H9 (cell line): ENCODE results near the gene KCMF1. TPM values are rescaled to one million over a fixed set of nuclear protein-coding genes. Genes with fewer than 3 reads are reported as not detected.
A peak's percentile ranks its signal among the peaks of the same experiment; 100 is the strongest.

Source experiments
- DNase-seq: peaks from one replicate; pipeline ENCODE4 v3.0.0-alpha.2; 2017
- H2AFZ ChIP-seq: one replicate; pipeline ENCODE4 v1.6.1; 2013; ENCODE audit warnings: mild to moderate bottlenecking, low read length, control low read depth, moderate library complexity
- H2AK5ac ChIP-seq: 2 replicates; pipeline ENCODE4 v1.6.1; 2013; ENCODE audit warnings: low read length, control low read depth, mixed read lengths; ENCODE audit not compliant: insufficient read length
- H2BK120ac ChIP-seq: one replicate; pipeline ENCODE4 v1.6.1; 2013; ENCODE audit warnings: low read depth, mild to moderate bottlenecking, low read length, control low read depth, inconsistent platforms; ENCODE audit not compliant: poor library complexity, severe bottlenecking
- H2BK12ac ChIP-seq: 2 replicates; pipeline ENCODE4 v1.6.1; 2013; ENCODE audit warnings: low read length, control low read depth, mixed read lengths, low read depth; ENCODE audit not compliant: insufficient read length
- H2BK15ac ChIP-seq: 2 replicates; pipeline ENCODE4 v1.6.1; 2013; ENCODE audit warnings: low read depth, low read length, control low read depth
- H2BK20ac ChIP-seq: one replicate; pipeline ENCODE4 v1.6.1; 2013; ENCODE audit warnings: low read depth, mild to moderate bottlenecking, low read length, control low read depth, inconsistent platforms; ENCODE audit not compliant: poor library complexity, severe bottlenecking
- H2BK5ac ChIP-seq: 2 replicates; pipeline ENCODE4 v1.6.1; 2013; ENCODE audit warnings: low read length, control low read depth, mixed read lengths; ENCODE audit not compliant: insufficient read length
- H3K14ac ChIP-seq: 2 replicates; pipeline ENCODE4 v1.6.1; 2013; ENCODE audit warnings: low read length, control low read depth; ENCODE audit not compliant: insufficient read depth
- H3K18ac ChIP-seq: 2 replicates; pipeline ENCODE4 v1.6.1; 2013; ENCODE audit warnings: low read depth, mild to moderate bottlenecking, mixed read lengths, low read length, control low read depth; ENCODE audit not compliant: insufficient read length
- H3K23ac ChIP-seq: 2 replicates; pipeline ENCODE4 v1.6.1; 2013; ENCODE audit warnings: low read length, control low read depth, mixed read lengths, low read depth; ENCODE audit not compliant: insufficient read length
- H3K23me2 ChIP-seq: 2 replicates; pipeline ENCODE4 v1.6.1; 2013; ENCODE audit warnings: low read depth, mild to moderate bottlenecking, mixed read lengths, low read length, control low read depth; ENCODE audit not compliant: insufficient read length, poor library complexity, severe bottlenecking
- H3K27ac ChIP-seq: 2 replicates; pipeline ENCODE4 v1.5.1; 2013; ENCODE audit warnings: low read length, control low read depth, mixed read lengths, low read depth; ENCODE audit not compliant: insufficient read length
- H3K27me3 ChIP-seq: 2 replicates; pipeline ENCODE4 v1.6.1; 2013; ENCODE audit warnings: low read length, control low read depth, inconsistent platforms; ENCODE audit not compliant: insufficient read depth
- H3K4ac ChIP-seq: 2 replicates; pipeline ENCODE4 v1.6.1; 2013; ENCODE audit warnings: low read depth, mild to moderate bottlenecking, control low read depth, inconsistent platforms, low read length, moderate library complexity
- H3K4me1 ChIP-seq: 2 replicates; pipeline ENCODE4 v1.6.1; 2013; ENCODE audit warnings: low read length, control low read depth, inconsistent platforms; ENCODE audit not compliant: insufficient read depth
- H3K4me2 ChIP-seq: 2 replicates; pipeline ENCODE4 v1.6.1; 2013; ENCODE audit warnings: low read length, control low read depth, mixed read lengths; ENCODE audit not compliant: insufficient read length, insufficient read depth
- H3K56ac ChIP-seq: 2 replicates; pipeline ENCODE4 v1.6.1; 2013; ENCODE audit warnings: low read depth, mild to moderate bottlenecking, mixed read lengths, low read length, control low read depth; ENCODE audit not compliant: insufficient read length
- H3K79me1 ChIP-seq: 2 replicates; pipeline ENCODE4 v1.6.1; 2013; ENCODE audit warnings: low read depth, mild to moderate bottlenecking, moderate library complexity, low read length, control low read depth, inconsistent platforms; ENCODE audit not compliant: insufficient read depth, poor library complexity, severe bottlenecking
- H3K79me2 ChIP-seq: 2 replicates; pipeline ENCODE4 v1.6.1; 2013; ENCODE audit warnings: low read length, control low read depth, inconsistent platforms; ENCODE audit not compliant: insufficient read depth
- H3K9ac ChIP-seq: 2 replicates; pipeline ENCODE4 v1.6.1; 2013; ENCODE audit warnings: low read length, control low read depth, mixed read lengths; ENCODE audit not compliant: insufficient read length; ENCODE audit errors: extremely low read depth
- H3K9me3 ChIP-seq: one replicate; pipeline ENCODE4 v1.6.1; 2013; ENCODE audit warnings: low read depth, low read length, inconsistent platforms; ENCODE audit not compliant: control insufficient read depth
- H3T11ph ChIP-seq: one replicate; pipeline ENCODE4 v1.6.1; 2013; ENCODE audit warnings: mild to moderate bottlenecking, low read length, control low read depth, inconsistent platforms
- H4K20me1 ChIP-seq: one replicate; pipeline ENCODE4 v1.6.1; 2013; ENCODE audit not compliant: control insufficient read depth, insufficient read length, insufficient read depth
- H4K5ac ChIP-seq: 2 replicates; pipeline ENCODE4 v1.6.1; 2013; ENCODE audit warnings: low read depth, mild to moderate bottlenecking, mixed read lengths, low read length, control low read depth; ENCODE audit not compliant: insufficient read length
- H4K8ac ChIP-seq: replicated peaks from 2 replicates; pipeline ENCODE4 v1.6.1; 2013; ENCODE audit warnings: low read length, control low read depth, mixed read lengths, low read depth; ENCODE audit not compliant: insufficient read length
- H4K91ac ChIP-seq: 2 replicates; pipeline ENCODE4 v1.6.1; 2013; ENCODE audit warnings: low read depth, mild to moderate bottlenecking, moderate library complexity, mixed read lengths, low read length, control low read depth; ENCODE audit not compliant: insufficient read length
- H3K27ac Mint-ChIP-seq, 3 experiments: 2 replicates in 2 of 3; 3 replicates in 1 of 3; pipeline ENCODE4 v1.8.0; 2020 to 2021; ENCODE audit warnings: mixed read lengths in 3 of 3, mild to moderate bottlenecking in 1 of 3, moderate library complexity in 1 of 3
- H3K27me3 Mint-ChIP-seq: 2 replicates; pipeline ENCODE4 v1.8.0; 2021; ENCODE audit warnings: low read depth, mild to moderate bottlenecking, moderate library complexity, mixed read lengths
- H3K36me3 Mint-ChIP-seq, 3 experiments: 2 replicates in 2 of 3; 3 replicates in 1 of 3; pipeline ENCODE4 v1.8.0; 2020 to 2021; ENCODE audit warnings: low read depth in 3 of 3, mixed read lengths in 3 of 3; ENCODE audit not compliant: insufficient read depth in 1 of 3
- H3K4me1 Mint-ChIP-seq, 2 experiments: 2 replicates each; pipeline ENCODE4 v1.8.0; 2020; ENCODE audit warnings: mixed read lengths in 2 of 2
- H3K4me3 Mint-ChIP-seq, 2 experiments: 2 replicates in 1 of 2; 3 replicates in 1 of 2; pipeline ENCODE4 v1.8.0; 2020 to 2021; ENCODE audit warnings: mild to moderate bottlenecking in 2 of 2, mixed read lengths in 2 of 2, moderate library complexity in 1 of 2
- H3K9me3 Mint-ChIP-seq, 2 experiments: 2 replicates in 1 of 2; 3 replicates in 1 of 2; pipeline ENCODE4 v1.8.0; 2020; ENCODE audit warnings: mild to moderate bottlenecking in 2 of 2, mixed read lengths in 2 of 2, moderate library complexity in 1 of 2
- CTCF ChIP-seq: fragments of 200-600 bp; sonication (generic); conservative IDR thresholded peaks from 3 replicates; pipeline ENCODE4 v1.8.0; 2021; ENCODE audit warnings: antibody characterized with exemption, mild to moderate bottlenecking
- WGBS: extraction: QIAGEN DNeasy Blood & Tissue Kit; methylation state at CpG from one replicate; pipeline ENCODE4 v1.1.7; 2013; ENCODE audit warnings: missing lambda C conversion rate, low lambda C conversion rate, mixed read lengths; ENCODE audit not compliant: insufficient read length; ENCODE audit errors: extremely low coverage; 5-methylcytosine and 5-hydroxymethylcytosine counted together
- total RNA-seq: library from RNA; stranded (reverse); gene quantifications from 2 replicates; pipeline ENCODE4 v1.2.1, GENCODE V29; 2021

The KCMF1 gene
- total RNA-seq, 1 experiment from 2014 or later = 113 TPM

- H3K79me1 ChIP-seq = no peaks in the 10 kb centered on the region
- Mint-ChIP-seq H3K36me3 (peaks cover 43 to 61% (median 58%) of the 10 kb centered on the region in 3 experiments), H3K4me1 (peaks cover 35 to 40% of the 10 kb centered on the region in 2 experiments), H3K9me3 (peaks cover 0 to 3% of the 10 kb centered on the region in 2 experiments; a peak in 1 of 5 replicates), H3K27me3 (no peaks in the 10 kb centered on the region; the same call in 1 of the 2 replicates), H3K4me3 (peak overlapping the region in 1 of 2 experiments; percentile 63; a peak in 2 of 5 replicates), H3K27ac (peak overlapping the region in 1 of 3 experiments; percentile 59; a peak in 2 of 7 replicates)
- H2BK12ac ChIP-seq = no peak overlapping the region
- H3K9me3 ChIP-seq = no peaks in the 10 kb centered on the region
- peaks cover 23% of the 10 kb centered on the region for H3K79me2 ChIP-seq
- H3K18ac ChIP-seq = no peak overlapping the region
- no peak overlapping the region for H4K8ac ChIP-seq
- H3T11ph ChIP-seq = no peak overlapping the region
- no peak overlapping the region for H3K14ac ChIP-seq
- no peak overlapping the region for H2BK20ac ChIP-seq
- H4K20me1 ChIP-seq = no peaks in the 10 kb centered on the region
- H4K91ac ChIP-seq = no peak overlapping the region
- H3K23me2 ChIP-seq = peaks cover 7% of the 10 kb centered on the region
- no peak overlapping the region for H2AFZ ChIP-seq
- H2BK15ac ChIP-seq = no peak overlapping the region
- H2BK5ac ChIP-seq = no peak overlapping the region
- H3K4me1 ChIP-seq = no peaks in the 10 kb centered on the region
- H3K27ac ChIP-seq = no peak overlapping the region
- H3K56ac ChIP-seq = no peak overlapping the region
- no peak overlapping the region for H3K4me2 ChIP-seq
- no peak overlapping the region for H4K5ac ChIP-seq
- H3K9ac ChIP-seq = no peak overlapping the region
- TF ChIP-seq CTCF = no peak
- DNase-seq = no peak
- H2AK5ac ChIP-seq = no peak overlapping the region
- no peaks in the 10 kb centered on the region for H3K27me3 ChIP-seq
- H3K4ac ChIP-seq = no peak overlapping the region
- H2BK120ac ChIP-seq = no peak overlapping the region
- H3K23ac ChIP-seq = no peak overlapping the region
- no CpG with 5 or more reads among the region's 7 CpGs for WGBS
Measured at GRCh38 chr2:84966731-84967130, 4.2 kb upstream of the KCMF1 start.
